Measurements from ENCODE around the gene GPR39.

Gene GPR39

DNA sequence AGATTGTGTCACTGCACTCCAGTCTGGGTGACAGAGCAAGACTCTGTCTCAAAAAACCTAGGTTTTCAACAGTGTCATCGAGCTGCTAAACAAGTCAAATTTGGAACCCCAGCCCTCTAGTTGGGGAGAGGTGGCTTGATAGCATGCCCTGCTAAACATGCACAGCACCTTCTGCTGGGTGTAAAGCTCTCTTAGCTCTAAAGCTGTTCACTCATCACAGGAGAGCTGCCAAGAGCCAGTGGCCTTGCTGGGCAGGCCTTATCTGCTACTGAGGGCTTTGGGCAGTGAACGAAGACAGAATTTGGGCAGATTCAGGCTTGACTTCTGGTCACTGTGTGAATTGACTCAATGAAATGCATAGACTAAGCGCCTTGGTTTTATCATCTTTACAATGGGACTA is 152.1 kb downstream of the GPR39 start:
- no peak for DNase-seq

DNA sequence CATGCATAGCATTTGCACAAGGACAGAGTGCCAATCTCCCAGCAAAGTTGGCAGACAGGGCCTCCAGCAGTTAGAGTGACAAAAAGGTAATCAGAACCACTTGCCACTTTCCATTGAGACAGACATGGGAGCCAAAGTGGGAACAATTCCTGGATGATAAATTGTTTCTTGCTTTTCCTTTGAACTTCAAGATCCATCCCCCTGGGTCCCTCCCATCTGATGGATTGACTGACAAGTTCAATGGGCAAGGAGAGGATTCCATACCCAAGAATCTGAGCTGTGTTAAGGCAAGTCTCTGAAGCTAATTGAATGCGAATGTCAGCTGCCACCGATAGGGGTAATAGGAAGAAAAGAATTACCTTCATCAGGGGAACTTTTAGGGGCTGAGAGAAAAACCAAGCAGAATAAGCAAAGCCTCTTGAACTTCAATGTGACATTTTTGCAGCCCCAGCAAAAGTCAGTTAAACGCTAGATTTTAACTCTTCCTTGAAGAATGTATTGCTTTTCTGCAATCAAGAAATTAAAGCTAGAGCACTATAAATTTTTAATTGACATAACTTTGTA is 156.9 kb downstream of the GPR39 start:
- DNase-seq: no peak

DNA sequence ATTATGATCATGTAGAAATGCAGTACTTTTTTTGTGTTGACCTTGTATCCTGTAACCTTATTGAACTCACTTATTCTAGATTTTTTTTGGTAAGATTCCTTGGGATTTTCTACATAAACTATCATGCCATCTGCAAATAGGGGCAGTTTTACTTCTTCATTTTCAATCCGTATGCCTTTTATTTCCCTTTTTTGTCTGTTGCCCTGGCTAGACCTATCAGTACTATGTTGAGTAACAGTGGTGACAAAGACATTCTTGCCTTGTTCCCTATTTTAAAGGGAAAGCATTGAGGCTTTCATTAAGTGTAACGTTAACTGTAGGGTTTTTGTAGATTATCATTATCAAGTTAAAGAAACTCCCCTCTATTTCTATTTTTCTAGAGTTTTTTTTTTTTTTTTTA is 161.1 kb downstream of the GPR39 start:
- DNase-seq: no peak

DNA sequence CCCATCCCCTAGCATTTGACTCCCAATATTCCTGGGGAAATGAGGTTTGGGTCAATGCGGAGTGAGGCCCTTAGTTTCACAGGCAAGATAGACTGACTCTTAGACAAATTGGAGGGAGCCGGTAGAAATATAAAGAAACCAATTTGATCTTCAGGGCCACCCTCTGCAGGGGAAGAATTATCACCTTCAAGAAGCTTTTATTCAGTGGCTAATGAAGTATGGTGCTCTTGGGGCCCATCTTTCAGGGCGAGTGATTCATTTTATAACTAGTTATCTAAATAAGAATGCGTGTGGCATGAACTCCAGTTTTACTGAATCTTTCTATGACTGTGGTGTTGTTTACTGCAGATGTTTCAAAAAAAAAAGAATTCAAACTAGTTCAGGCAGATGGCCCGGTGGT is 165.0 kb downstream of the GPR39 start:
- DNase-seq: no peak

DNA sequence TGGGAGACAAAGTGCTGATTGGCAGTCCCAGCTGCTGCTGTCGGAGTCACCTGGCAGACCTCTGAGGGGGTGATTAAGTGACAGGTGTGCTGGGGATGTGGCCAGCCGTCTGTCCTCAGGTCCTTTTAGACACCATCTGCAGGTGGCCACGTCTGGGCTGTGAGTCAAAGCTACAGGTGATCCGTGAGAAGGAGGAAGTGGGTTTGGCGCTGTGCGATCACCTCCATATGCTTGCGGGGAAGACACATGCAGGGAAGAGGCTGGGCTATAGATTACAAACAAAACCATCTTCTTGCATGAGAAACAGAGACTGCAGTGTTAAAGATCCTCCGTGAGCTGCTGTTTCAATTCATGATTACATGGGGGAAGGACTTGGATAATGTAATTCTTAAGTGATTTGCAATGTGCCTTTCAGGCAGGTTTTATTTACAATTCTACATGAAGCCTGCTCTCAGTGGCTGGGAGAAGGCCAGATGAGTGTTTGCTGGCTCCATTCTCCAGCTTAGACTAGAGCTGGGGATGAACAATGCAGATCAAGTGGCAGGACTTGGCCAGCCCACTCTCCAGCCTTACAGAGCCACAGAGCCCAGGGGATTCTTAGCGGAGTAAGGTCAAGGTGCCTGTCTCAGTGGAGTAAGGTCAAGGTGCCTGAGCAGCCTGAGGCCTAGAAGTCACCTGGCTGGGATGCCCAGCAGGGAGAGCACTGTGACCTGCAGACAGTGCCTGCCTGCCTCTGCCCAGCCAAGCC is 165.6 kb downstream of the GPR39 start:
- no peak for DNase-seq

DNA sequence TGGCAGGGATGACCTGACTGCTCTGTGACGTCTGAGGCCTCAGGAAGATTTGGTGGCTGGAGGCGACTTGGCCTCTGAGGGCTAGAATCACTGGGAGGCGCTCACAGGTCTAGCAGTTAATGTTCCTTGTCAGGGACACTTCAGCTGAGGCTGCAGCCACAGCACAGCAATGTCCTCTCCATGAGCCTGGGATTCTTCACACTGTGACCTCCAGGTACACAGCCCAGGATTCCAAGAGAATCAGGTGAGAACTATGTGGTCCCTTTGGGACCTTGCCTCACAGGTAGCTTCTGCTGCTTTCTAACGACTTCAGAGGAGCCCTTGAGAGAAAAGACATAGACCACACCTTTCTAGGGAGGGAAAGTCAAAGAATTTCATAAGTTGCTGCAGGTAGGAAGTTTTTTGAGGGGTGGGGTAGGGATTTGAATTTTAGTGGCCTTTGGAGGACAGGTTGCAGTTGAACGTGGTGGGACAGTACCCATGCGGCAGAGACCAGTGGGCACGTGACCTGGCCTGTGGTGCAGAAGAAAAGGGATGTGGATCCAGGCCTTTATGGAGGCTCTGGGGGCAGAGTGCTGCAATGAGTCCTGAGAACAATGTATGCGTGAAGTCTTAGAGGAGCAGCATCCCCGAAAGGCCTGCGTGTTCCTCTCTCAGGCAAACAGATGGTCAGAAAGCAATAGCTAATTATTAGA is 167.2 kb downstream of the GPR39 start:
- no peak for DNase-seq

DNA sequence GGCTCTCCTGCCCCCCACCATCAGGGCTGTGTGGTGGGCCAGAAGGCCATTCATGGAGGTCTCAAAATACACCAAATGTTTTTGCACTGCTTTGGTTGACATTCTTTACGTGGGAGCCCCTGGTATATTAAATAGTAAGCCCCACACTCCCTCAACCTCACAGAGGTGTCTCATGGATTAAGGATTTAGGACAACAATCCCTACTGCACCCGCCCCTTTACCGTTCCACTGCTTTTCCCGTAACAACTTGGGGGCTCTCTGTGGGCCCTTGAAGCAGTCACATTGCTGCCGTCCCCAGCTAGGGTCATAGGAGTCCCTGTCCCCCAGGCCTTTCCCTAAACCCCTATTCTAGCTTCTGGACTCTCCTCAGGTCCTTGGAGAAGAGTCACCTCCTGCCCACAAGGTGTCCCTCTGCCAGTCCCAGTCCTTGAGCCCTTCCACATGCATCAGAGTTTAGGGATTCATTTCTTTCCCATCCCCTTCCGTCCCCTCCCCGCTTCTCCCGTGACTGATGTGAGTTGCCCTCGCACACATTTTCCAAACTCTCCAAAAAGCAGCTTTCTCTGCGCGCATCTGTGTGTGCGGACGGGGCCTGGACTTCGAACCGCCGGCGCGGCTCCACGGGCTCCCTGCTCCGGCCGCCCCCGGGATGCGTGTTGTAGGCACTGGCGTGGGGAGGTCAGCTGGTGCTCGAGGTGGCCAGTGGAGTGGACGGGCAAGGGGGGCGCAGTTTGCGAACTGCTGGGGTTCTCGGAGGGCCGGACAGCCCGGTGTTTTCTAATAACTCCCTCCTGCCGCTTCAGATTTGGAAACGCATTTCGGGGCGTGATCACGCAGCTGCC is 168.6 kb downstream of the GPR39 start:
- no peak for DNase-seq

DNA sequence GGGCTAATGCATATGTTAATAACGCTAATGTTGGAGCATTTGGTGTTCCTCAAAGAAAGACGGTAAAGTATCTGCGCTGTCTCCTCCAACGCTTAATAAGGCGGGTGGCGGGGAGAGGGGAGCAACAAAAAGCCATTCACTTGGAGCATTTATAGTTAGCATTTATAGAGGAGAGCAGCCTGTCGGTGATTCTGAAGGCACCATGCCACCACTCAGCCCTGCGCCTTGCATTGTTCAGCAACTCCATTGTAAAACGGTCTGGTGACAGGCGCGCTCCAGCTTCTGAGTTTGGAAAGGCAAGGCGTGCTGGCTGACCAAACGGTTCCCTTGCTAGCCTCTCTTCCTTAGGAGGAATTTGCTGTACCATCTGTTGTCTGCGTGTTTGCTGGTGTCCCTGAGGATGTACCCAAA is 169.5 kb downstream of the GPR39 start:
- no peak for DNase-seq

DNA sequence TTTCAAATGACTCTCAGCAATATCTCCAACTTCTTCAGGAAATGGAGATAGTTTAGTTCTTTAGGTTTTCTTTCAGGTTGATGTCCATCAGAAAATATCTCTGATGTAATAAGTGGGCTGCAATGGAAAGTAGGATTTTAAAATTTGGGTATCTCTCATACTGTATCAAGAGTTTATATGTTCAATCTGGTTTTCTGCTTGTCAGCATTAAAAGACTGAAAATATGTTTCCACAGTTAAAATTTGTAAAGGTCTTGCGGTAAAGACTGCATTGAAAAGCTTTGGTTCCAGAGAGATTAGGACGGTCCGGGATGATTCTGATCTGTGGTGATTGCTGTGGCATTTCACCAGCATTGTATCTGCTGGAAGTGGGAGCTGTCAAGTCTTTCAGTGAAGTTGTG is 170.2 kb downstream of the GPR39 start:
- DNase-seq: no peak

DNA sequence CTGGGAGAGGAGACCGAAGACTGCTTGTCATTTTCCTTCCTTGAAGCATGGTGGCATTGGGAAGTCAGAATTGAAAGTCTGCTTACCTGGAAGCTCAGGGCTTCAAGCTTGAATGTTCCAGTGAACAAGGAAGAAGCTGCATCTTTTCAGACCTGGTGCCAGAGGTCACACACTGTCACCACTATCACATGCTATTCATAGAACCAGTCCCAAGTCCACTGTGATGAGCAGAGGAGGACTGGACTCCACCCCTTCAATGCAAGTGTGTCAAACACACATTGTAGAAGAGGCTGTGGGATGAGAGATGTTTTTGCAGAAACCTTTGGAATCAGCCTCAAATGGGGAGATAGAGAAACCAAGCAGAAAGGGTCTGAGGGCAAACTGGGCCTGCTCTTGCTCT is 172.0 kb downstream of the GPR39 start:
- DNase-seq: no peak

DNA sequence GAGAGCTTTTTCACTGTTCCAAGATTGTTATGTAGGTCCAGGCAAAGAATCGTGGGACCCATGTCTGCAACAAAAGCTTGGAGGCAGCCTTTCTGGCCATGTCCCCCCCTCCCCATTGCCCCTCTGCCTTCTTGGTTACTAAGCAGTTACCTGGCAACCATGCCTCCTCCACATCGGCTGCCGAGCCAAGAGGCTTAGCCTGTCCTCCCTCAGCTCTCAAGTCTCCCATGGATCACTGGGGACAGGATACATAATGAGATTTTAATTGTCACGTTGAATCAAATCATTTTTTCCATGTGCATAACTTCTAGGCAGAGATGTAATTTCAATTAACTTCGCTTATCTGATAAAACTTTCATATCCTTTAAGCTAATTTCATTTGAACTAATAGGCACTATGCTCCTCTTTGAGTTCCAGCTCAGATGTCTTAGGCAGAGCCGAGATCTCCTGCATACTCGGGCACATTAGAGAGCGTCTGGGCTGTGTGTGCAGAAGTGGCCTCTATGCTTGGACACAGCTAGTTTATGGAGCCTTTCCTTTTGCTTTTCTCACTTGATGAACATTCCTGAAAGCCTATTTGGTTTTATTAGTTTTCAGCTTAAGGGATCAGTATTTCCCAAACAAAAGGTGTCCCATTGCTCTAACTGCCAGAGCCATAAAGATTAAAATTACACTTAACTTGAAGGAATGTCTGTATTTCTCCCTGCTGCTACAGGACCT is 172.7 kb downstream of the GPR39 start:
- DNase-seq: no peak

DNA sequence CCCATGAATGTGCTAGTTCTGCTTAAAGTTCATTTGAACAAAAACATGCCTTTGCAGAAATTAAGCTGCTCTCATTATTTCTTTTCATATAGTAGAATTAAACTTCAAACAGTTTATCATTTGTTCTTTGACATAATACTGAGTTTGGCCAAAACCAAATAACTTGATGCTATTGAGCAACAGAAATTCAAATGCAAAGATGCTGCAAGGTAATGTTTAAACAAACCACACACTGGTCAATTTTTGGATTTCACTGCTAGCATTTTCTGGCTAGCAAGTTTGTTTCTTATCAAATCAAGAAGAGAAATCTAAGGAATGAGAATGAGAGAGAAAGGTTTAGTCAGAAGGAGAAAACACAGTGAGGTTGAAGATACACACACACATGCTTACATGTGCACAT is 173.4 kb downstream of the GPR39 start:
- DNase-seq: no peak

DNA sequence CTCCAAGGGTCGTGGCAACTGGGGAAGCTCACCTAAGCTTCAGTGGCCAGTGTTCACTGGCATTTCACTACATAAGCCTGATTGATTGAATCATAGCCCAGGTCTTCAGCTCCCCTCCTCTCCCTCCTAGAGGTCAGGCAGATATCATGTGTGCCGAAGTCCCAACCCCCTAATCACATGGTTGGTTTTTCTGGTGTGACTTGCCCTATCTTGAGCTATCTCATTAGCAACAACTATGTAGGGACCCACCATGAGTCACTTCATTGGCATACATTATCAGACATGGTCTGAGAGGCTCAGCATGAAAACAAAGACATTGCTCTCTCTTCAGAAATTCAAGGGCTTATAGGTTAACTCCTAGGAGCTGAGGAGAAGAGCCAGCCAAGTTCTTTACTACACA is 176.6 kb downstream of the GPR39 start:
- no peak for DNase-seq

DNA sequence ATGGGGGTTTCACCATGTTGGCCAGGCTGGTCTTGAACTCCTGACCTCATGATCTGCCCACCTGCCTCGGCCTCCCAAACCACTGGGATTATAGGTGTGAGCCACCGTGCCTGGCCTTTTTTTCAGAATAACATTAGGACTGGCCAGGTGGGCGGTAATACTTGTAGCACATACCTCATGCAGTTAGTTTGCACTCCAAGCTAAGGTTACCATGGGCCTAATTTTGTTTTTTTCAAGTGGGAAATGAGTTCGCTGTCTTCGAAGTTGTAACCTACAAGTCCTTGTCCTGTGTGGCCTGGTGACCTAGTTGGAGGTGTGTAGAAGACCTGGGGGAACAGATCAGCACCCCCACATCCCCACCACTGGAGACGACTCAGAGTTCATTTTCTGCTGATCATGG is 178.6 kb downstream of the GPR39 start:
- no peak for DNase-seq

DNA sequence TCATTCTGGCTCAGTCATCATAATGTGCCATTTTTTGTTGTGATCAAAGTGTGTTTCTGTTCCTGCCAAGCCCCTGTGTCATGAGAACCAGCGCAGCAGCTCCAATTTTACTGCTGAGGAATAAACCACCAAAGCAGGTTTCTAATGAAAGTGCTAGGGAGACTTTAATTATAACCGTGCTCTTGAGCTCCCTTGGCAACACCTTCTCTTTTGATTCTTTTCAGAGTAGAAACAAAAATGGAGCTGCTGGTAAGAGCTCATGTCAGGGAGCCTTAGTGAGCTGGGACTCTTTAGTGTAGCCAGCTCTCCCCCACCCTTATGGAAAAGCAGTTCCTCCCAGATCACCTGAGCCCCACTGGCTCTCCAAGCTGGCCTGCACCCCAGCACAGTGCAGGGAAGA is 179.1 kb downstream of the GPR39 start:
- DNase-seq: no peak

DNA sequence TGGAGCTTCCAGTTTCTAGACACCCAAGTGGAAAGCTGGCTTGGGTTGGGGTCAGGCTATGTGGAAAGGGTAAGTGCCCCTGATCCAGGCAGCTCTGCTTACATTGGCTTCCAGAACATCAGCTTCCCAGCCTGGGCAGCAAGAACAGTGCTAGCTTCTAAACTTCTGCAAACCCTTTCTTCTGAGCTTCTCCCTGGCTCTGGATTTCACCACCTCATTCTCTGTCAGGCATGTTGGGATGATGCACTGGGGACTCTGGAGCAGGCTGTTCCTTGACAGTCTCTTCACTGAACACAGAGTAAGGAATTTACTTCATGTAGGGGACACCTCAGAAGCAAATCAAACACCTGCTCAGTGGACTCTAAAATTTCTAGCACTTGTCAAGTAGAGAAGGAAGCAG is 180.6 kb downstream of the GPR39 start:
- no peak for DNase-seq

DNA sequence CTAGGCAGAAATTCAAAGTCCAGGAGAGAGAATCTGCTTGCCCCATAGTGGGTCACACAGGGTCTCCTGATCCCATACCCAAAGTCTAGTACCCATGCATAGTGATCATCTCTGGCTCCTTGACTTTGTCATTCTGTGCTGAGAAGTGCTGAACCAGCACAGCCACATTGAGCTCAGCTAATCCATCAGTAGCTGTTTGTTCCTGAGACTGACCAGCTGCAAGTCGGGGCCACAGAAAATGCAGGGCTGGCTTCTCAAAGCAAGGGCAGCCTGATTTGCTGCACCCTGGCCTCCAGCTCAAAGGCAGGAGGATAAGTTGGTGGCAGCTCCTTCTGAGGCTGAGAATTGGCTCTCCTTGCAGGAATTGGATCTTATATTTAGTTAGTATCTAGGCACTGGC is 181.2 kb downstream of the GPR39 start:
- DNase-seq: no peak

DNA sequence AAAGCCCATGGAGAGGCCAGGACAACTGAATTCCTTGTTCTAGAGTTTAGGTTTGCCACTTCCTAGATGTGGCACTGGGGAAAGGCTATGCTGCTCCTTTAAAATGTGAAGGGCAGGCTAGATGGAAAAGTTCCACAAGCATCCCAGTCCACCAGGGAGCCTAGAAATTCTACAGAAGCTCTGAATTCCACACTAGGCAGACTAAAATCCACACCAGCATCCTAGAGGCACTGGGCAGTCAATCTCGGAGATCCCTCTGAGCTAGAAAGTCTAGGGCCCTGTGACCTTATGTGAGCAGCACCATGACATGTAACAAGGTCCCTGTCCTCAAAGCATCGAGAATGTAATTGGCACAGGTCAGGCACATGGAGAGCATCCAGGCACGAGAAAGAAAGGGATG is 181.9 kb downstream of the GPR39 start:
- no peak for DNase-seq

DNA sequence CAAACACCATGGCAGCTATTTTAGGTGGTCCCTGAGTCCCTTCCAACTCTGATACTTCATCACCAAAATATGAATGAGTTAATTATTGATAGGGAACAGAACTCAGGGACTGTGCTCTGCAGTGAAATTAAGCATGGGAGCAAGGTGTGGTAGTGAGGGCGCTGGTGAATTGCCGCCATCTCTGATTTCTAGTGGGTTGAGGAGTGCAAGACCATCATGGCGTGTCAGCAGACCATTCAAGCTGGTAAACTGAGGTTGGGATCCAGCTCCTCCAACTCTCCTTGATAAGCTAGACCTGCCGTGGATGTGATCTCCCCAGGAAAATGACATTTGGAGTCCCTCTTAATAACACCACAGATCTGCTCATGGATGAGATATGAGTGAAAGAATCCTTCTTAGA is 183.0 kb downstream of the GPR39 start:
- DNase-seq: no peak

DNA sequence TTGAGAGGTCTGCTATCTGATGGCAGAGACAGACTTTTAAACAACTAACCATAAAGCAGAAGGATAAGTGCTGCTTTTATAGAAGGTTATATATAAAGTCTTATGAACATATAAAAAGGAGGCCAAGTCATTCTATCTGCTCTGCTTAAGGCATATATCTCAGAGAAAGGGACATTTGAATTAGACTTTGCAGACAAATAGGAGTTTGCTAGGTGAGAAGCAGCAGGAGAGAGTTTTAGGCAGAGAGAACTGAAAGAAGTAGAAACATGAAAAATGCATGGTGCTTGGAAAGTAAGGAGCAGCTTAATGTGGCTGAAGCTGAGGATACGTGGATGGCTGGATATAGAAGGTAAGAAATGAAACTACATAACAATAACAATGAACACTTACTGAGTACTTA is 188.0 kb downstream of the GPR39 start:
- DNase-seq: no peak

DNA sequence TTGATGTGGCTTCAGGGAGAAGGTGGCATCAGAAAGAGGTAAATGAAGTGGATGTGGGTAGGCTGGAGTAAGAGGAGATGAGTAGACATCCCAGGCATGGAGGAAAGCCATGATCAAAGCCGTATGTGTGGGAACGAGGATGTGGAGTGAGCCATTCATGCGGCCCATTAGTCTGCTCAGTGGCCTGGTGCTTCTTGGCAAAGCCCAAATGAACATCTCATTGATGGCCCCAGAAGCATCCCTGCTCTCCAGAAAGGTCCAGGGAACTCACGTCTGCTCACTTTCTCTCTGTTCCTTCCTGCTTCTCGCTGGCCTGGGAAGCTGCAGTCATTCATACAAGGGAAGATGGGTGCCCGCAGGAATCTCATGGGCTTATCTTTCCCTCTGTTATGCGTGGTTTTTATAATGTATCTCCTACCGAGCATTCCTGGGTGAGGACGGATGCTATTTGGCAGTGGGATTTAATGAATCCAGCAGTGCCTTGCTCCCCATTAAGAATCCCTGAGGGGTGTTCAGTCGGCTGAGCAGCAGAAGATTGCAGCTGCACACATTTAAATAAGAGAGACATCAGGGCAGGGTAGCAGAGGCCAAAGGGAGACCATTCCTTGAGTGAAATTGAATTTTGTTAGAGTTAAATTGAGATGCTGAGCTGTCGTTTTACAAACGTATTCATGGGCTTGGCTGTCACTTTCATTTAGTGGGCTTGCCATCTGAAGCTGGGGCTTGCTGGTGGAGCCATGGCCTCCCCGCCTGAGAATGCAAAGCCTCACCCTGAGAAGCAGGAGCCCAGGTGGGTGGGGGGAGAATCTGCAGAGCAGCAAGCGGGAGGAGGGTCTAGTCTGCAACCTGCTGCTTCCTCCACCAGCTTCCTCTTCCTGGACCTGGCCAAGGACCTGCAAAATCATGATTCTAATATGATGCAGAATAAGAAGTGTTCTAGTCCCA is 188.9 kb downstream of the GPR39 start:
- no peak for DNase-seq

DNA sequence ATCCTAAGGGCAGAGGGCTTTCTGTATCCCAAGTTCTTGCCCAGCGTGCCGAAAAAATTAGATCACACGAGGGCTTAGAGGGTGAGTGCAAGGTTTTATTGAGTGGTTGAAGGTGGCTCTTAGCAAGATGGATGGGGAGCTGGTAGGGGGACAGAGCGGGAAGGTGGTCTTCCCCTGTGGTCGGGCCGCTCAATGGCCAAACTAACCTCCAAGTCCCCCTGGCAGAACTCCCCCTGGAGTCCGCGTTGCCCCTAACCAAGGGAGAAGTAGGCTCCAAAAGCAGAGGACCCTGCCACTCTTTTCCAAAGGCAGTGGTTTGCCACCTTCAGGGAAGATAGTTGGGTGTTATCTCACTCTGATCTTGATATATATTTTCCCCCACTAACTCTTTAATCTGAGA is 190.0 kb downstream of the GPR39 start:
- no peak for DNase-seq

Data from NCI-H1930 (cell line).